ENCODE results near the gene METTL13.

Gene METTL13, protein sequence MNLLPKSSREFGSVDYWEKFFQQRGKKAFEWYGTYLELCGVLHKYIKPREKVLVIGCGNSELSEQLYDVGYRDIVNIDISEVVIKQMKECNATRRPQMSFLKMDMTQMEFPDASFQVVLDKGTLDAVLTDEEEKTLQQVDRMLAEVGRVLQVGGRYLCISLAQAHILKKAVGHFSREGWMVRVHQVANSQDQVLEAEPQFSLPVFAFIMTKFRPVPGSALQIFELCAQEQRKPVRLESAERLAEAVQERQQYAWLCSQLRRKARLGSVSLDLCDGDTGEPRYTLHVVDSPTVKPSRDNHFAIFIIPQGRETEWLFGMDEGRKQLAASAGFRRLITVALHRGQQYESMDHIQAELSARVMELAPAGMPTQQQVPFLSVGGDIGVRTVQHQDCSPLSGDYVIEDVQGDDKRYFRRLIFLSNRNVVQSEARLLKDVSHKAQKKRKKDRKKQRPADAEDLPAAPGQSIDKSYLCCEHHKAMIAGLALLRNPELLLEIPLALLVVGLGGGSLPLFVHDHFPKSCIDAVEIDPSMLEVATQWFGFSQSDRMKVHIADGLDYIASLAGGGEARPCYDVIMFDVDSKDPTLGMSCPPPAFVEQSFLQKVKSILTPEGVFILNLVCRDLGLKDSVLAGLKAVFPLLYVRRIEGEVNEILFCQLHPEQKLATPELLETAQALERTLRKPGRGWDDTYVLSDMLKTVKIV

DNA sequence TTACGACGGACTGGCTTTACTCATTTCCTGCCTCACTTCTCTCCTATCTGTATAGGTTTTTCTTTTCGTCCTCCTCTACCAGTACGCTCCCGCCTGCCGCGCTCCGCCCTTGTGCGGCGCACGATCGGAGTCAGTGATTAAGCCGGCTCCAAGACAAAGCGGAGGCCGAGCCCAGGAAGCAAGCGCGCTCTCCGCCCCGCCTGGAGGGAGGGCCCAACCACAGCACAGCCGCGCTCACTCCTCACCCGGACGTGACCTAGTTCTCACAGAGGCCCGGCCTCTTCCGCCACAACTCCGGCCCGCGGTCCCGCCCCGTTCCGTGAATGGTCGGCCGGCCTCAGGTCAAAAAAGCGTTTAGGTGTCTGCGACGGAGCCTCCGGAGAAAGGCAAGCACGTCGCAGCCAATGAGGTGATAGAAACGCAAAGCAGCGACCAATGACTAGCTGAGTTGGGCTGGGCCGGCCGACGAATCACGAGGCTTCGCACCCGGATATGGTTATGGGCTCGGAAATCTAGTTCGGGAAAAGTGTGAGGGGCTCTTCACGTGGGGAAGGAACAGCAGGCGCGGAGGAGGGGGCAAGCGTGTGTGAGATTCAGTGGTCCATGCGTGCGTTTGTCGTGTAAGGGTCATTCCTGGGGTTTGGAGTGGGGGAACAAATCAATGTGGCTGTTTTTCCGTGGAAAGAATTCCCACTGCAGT is at the start of gene METTL13:
Gene METTL13 (plus strand): TSS at position 485 of the 700 bp plus-strand sequence. CDS start 308 bp downstream, outside the sequence.
- H3K4me3 ChIP-seq (ENCODE audit: low read depth, low read length): peak within 1 kb of the TSS; percentile 69
- TF ChIP-seq, protein P1, sequence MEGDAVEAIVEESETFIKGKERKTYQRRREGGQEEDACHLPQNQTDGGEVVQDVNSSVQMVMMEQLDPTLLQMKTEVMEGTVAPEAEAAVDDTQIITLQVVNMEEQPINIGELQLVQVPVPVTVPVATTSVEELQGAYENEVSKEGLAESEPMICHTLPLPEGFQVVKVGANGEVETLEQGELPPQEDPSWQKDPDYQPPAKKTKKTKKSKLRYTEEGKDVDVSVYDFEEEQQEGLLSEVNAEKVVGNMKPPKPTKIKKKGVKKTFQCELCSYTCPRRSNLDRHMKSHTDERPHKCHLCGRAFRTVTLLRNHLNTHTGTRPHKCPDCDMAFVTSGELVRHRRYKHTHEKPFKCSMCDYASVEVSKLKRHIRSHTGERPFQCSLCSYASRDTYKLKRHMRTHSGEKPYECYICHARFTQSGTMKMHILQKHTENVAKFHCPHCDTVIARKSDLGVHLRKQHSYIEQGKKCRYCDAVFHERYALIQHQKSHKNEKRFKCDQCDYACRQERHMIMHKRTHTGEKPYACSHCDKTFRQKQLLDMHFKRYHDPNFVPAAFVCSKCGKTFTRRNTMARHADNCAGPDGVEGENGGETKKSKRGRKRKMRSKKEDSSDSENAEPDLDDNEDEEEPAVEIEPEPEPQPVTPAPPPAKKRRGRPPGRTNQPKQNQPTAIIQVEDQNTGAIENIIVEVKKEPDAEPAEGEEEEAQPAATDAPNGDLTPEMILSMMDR (IDR thresholded peaks at IDR 0.05; ENCODE audit: borderline replicate concordance, insufficient read depth, low read depth, low read length): no peak

DNA sequence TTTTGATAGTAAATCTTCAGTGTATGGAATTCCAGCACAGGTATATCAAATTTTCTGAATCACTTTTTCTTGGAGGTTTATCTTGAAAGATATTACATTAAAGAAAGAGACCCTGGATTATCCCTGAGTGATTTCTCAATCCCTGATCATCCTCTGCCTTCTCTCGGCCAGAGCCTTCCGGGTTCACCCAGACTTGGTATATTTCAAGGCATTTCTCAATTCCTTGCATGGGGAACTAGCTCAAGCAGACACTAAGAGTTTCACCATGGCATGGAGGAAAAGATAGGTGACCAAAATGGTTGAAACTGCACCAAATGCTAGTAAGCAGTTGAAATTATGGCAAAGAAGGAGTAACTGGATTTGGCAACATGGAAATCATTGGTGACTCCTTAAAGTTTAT is 45.3 kb upstream of the METTL13 start:
- H3K4me3 ChIP-seq (ENCODE audit: low read depth, low read length): no peak overlapping the region
- TF ChIP-seq, protein P1 (IDR thresholded peaks at IDR 0.05; ENCODE audit: borderline replicate concordance, insufficient read depth, low read depth, low read length): no peak

DNA sequence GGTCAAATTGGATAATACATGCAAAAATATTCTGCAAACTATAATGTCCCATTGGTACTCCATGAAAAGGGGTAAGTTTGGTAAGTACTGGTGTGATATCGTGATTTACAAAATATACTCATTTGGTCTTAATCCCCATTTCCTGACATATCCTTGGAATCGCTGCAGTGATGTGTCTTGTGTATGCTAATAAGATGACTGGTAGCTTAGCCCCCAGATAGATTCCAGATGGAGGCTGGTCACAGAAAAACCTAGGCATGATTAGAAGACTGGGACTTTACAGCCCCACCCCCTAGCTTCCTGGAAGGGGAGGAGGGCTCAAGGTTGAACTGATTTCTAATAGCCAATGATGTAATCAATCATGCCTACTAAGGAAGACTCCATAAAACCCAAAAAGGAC is 42.5 kb upstream of the METTL13 start:
- no peak overlapping the region for H3K4me3 ChIP-seq (ENCODE audit: low read depth, low read length)

DNA sequence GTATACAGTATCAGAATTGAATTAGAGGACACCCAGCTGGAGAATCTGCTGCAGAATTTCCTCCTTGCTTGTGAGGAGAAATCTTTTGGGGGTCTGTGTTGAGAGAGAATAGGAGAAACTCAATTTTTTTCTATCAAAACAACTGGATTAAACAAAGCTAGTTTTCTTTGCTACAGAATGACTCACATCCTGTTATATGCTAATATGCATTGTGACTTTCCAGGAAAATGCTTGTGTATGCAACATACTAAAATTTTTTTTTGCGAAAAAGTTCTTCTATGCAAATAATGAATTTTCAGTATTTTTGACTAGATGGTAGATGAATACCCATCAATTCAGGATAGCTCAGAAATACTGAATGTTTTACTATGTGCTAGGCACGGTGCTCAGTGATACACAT is 41.8 kb upstream of the METTL13 start:
- TF ChIP-seq, protein P1 (IDR thresholded peaks at IDR 0.05; ENCODE audit: borderline replicate concordance, insufficient read depth, low read depth, low read length): no peak
- H3K4me3 ChIP-seq (ENCODE audit: low read depth, low read length): no peak overlapping the region

More for the DNA sequence above, 42.5 kb upstream of the METTL13 start:
- TF ChIP-seq, protein P1 (IDR thresholded peaks at IDR 0.05; ENCODE audit: borderline replicate concordance, insufficient read depth, low read depth, low read length): no peak

DNA sequence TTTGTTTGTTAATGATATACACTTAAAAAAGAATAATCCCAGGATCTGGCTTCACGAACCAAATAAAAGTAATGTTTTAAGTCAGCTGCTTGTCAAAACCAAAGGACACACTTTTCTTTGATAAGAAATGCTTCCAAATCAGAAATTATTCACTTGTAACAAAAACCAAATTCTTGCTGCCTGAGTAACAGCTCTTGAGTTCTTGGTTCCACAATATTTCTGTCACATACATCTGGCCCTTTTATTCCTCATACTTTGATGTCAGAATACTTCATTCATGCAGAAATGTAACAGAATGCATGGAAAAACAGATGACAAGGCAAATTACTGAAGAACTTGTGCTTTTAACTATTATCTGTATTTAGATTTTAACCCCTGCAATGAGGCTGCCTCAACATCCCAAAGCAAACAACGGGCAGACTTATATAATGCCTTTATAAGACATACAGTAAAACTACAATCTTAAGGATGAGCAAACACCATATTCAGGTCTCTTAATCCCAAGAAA is 41.0 kb upstream of the METTL13 start:
- H3K4me3 ChIP-seq (ENCODE audit: low read depth, low read length): no peak overlapping the region
- TF ChIP-seq, protein P1 (IDR thresholded peaks at IDR 0.05; ENCODE audit: borderline replicate concordance, insufficient read depth, low read depth, low read length): no peak

DNA sequence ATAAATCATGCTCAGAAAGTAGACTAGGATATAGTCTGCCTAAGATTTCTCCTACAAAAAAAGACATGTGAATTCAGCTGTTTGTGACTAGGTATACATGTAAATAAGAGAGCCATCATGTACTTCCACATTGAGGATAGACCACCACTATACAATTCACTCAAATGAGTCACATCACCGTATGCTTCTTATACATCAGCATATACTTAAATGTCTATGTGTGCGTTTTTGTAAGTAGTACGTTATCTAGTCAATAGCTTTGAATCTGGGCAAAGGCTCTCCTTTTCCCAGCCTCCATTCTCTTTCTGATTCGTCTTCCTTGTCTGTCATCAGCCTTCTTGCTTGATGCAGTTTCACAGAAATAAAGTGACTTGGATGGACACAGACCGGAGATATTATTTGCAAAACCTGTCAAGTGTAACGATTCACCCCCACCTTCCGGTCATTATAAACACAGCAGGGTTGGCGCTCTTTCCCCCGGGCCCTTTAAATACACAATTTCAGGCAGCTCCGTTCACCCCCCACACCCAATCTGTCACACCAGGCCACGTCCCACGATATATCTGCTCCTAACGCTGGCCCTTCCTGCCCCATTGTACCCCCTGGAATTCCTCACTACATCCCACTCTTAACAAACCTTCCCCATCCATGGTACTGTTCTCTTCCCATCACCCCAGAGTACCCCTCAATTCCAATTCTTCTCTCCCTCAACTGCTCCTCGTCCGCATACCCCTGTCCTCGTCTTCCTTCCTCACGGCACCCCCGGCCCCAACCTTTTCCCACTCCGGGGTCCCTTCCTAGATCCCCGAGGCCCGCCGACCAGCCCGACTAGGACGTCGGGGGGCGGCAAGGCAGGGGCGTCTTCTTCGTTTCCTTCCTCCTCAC is 40.2 kb upstream of the METTL13 start:
- peak overlapping the region; percentile 77 for H3K4me3 ChIP-seq (ENCODE audit: low read depth, low read length)
- TF ChIP-seq, protein P1 (IDR thresholded peaks at IDR 0.05; ENCODE audit: borderline replicate concordance, insufficient read depth, low read depth, low read length): no peak
